Germinal center (tissue), 1 donor: ENCODE results near the gene TPRKB.
"Not testable (repeated sequence)": the region's sequence is repeated elsewhere in the genome, so short reads cannot be mapped to it uniquely, and the experiment has no call there.

ENCODE experiments used
- DNase-seq: peaks from one replicate; pipeline ENCODE4 v3.0.0; 2012; ENCODE audit warnings: mixed read lengths, low spot score

Gene TPRKB

GRCh38 chr2:73736855-73737779 is at the start of gene TPRKB:
TPRKB (minus strand) TSS chr2:73737345; CDS start chr2:73734569, 2,776 bp downstream.
- DNase-seq = peak; percentile 97

- not testable (repeated sequence) for DNase-seq
Observed at GRCh38 chr2:73783883-73784282, 46.7 kb upstream of the TPRKB start, which contains the start of gene C2orf78. C2orf78 (plus strand) TSS chr2:73784183; CDS start chr2:73784310, 127 bp downstream.

- not testable (repeated sequence) for DNase-seq
Observed at GRCh38 chr2:73783402-73783801, 46.3 kb upstream of the TPRKB start.

- DNase-seq = no peak
Observed at GRCh38 chr2:73780237-73780582, 43.1 kb upstream of the TPRKB start.

- DNase-seq = peak; percentile 95
Observed at GRCh38 chr2:73779467-73780236, 42.5 kb upstream of the TPRKB start, which contains the start of gene DUSP11. DUSP11 (minus strand) TSS chr2:73780103; CDS start chr2:73779974, 129 bp downstream.

- DNase-seq = not testable (repeated sequence)
Observed at GRCh38 chr2:73778867-73779466, 41.8 kb upstream of the TPRKB start.

- DNase-seq = no peak
Observed at GRCh38 chr2:73776869-73777519, 39.8 kb upstream of the TPRKB start.

- no peak for DNase-seq
Observed at GRCh38 chr2:73776381-73776780, 39.2 kb upstream of the TPRKB start.

GRCh38 chr2:73772819-73773218 is 35.7 kb upstream of the TPRKB start:
- no peak for DNase-seq

- DNase-seq = no peak
Observed at GRCh38 chr2:73770725-73771124, 33.6 kb upstream of the TPRKB start.

- DNase-seq = no peak
Observed at GRCh38 chr2:73766994-73767393, 29.8 kb upstream of the TPRKB start.

- DNase-seq = no peak
Observed at GRCh38 chr2:73766349-73766748, 29.2 kb upstream of the TPRKB start.

- no peak for DNase-seq
Observed at GRCh38 chr2:73764945-73765344, 27.8 kb upstream of the TPRKB start.

- no peak for DNase-seq
Observed at GRCh38 chr2:73762571-73762970, 25.4 kb upstream of the TPRKB start.

- DNase-seq = no peak
Observed at GRCh38 chr2:73759904-73760303, 22.8 kb upstream of the TPRKB start.

- DNase-seq = no peak
Observed at GRCh38 chr2:73759285-73759764, 22.2 kb upstream of the TPRKB start.

GRCh38 chr2:73754332-73754731 is 17.2 kb upstream of the TPRKB start:
- not testable (repeated sequence) for DNase-seq

GRCh38 chr2:73749314-73749713 is 12.2 kb upstream of the TPRKB start:
- no peak for DNase-seq

GRCh38 chr2:73746877-73747208 is 9.7 kb upstream of the TPRKB start:
- DNase-seq = no peak

- DNase-seq = no peak
Observed at GRCh38 chr2:73746015-73746876, 9.1 kb upstream of the TPRKB start.

- DNase-seq = no peak
Observed at GRCh38 chr2:73740767-73741166, 3.6 kb upstream of the TPRKB start.
